ENCODE results near the gene AP4M1. TPM values are rescaled to one million over a fixed set of nuclear protein-coding genes. Genes with fewer than 3 reads are reported as not detected.

The AP4M1 gene
- total RNA-seq, 1 donor from 2014 or later, result 15.5 TPM

DNA sequence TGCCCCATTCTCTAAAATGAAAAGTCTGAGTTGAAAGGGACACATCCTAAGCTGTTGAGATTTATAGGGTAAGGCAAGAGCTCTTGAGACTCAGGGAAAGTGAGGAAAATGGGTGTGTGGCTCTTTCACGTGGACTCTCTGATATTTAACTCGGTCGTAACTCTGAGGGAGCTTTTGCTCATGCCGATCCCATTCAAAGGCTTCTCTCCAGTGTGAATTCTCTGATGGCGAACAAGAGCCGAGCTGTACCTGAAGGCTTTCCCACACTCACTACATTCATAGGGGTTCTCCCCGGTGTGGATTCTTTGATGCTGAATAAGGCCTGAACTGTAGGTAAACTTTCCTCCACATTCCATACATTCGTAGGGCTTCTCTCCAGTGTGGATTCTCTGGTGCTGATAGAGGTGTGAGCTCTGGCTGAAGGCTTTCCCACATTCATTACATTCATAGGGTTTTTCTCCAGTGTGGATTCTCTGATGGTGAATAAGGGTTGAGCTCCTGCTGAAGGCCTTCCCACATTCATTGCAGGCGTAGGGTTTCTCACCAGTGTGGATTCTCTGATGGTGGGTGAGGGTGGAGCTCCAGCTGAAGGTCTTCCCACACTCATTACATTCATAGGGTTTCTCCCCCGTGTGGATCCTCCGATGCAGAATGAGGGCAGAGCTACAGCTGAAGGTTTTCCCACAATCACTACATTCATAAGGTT, 30.3 kb upstream of the AP4M1 start:
- TF ChIP-seq, protein P1, sequence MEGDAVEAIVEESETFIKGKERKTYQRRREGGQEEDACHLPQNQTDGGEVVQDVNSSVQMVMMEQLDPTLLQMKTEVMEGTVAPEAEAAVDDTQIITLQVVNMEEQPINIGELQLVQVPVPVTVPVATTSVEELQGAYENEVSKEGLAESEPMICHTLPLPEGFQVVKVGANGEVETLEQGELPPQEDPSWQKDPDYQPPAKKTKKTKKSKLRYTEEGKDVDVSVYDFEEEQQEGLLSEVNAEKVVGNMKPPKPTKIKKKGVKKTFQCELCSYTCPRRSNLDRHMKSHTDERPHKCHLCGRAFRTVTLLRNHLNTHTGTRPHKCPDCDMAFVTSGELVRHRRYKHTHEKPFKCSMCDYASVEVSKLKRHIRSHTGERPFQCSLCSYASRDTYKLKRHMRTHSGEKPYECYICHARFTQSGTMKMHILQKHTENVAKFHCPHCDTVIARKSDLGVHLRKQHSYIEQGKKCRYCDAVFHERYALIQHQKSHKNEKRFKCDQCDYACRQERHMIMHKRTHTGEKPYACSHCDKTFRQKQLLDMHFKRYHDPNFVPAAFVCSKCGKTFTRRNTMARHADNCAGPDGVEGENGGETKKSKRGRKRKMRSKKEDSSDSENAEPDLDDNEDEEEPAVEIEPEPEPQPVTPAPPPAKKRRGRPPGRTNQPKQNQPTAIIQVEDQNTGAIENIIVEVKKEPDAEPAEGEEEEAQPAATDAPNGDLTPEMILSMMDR (IDR thresholded peaks at IDR 0.05; ENCODE audit: insufficient read depth, low read depth, low read length), result no peak
- no peak for TF ChIP-seq EZH2 (IDR thresholded peaks at IDR 0.05; ENCODE audit: insufficient read depth, low read length)
- peaks cover 51% of the 10 kb centered on the region for H3K9me3 ChIP-seq (ENCODE audit: insufficient read depth, low read depth, low read length)
- Mint-ChIP-seq H3K27me3 (ENCODE audit: low read depth, unreplicated experiment) (no peaks in the 10 kb centered on the region), H3K36me3 (ENCODE audit: low read depth, unreplicated experiment) (peaks cover 59% of the 10 kb centered on the region), H3K4me1 (ENCODE audit: low read depth, unreplicated experiment) (no peaks in the 10 kb centered on the region), H3K4me3 (ENCODE audit: unreplicated experiment) (no peak overlapping the region), H3K9me3 (ENCODE audit: unreplicated experiment) (peaks cover 41% of the 10 kb centered on the region), H3K27ac (ENCODE audit: unreplicated experiment) (no peak overlapping the region)
- H2AFZ ChIP-seq (ENCODE audit: low read depth, low read length), result no peak overlapping the region
- peaks cover 65% of the 10 kb centered on the region for H3K36me3 ChIP-seq (ENCODE audit: insufficient read depth, low read length)
- FAIRE-seq (no peak), DNase-seq (ENCODE audit: low read depth) (no peak)
- no peak overlapping the region for H3K4me2 ChIP-seq (ENCODE audit: low read length)
- peaks cover 31% of the 10 kb centered on the region for H3K79me2 ChIP-seq (ENCODE audit: insufficient read depth, low read length)
- H3K4me1 ChIP-seq (ENCODE audit: insufficient read depth, low read length), result no peaks in the 10 kb centered on the region
- peaks cover 22% of the 10 kb centered on the region for H4K20me1 ChIP-seq (ENCODE audit: insufficient read depth, low read length)
- no peak overlapping the region for H3K9ac ChIP-seq (ENCODE audit: low read length)
- H3K27ac ChIP-seq (ENCODE audit: low read depth, low read length), result no peak overlapping the region
- H3K27me3 ChIP-seq (ENCODE audit: insufficient read depth, low read length), result no peaks in the 10 kb centered on the region
- H3K4me3 ChIP-seq (ENCODE audit: insufficient read depth, low read depth, low read length), result peak overlapping the region; percentile 3

DNA sequence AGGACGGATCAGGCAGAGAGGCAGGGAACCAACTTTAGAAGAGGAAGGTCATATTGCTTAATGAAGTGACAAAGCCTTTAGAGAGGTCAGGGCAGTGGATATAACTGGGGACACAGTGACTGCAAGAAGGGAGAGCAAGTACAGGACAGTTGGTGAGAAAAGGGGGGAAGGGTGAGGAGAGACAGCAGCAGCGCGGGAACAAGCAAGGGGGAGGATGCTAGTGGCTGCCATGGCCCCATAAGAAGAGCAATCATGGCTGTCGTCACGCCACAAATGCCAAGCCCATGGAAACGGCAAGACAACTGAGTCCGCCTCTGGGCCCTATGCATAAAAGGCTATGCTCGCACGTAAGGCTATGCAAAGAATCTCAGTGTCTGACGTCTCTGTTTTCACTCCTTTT, 29.0 kb upstream of the AP4M1 start:
- Histone ChIP-seq H4K20me1 (ENCODE audit: insufficient read depth, low read length) (peaks cover 32% of the 10 kb centered on the region), H3K4me3 (ENCODE audit: insufficient read depth, low read depth, low read length) (no peak overlapping the region), H3K36me3 (ENCODE audit: insufficient read depth, low read length) (peaks cover 76% of the 10 kb centered on the region), H3K9ac (ENCODE audit: low read length) (no peak overlapping the region), H2AFZ (ENCODE audit: low read depth, low read length) (no peak overlapping the region), H3K4me2 (ENCODE audit: low read length) (no peak overlapping the region), H3K27ac (ENCODE audit: low read depth, low read length) (no peak overlapping the region), H3K79me2 (ENCODE audit: insufficient read depth, low read length) (peaks cover 44% of the 10 kb centered on the region), H3K4me1 (ENCODE audit: insufficient read depth, low read length) (no peaks in the 10 kb centered on the region), H3K9me3 (ENCODE audit: insufficient read depth, low read depth, low read length) (peaks cover 54% of the 10 kb centered on the region), H3K27me3 (ENCODE audit: insufficient read depth, low read length) (no peaks in the 10 kb centered on the region)
- peaks cover 41% of the 10 kb centered on the region for H3K9me3 Mint-ChIP-seq (ENCODE audit: unreplicated experiment)
- H3K4me1 Mint-ChIP-seq (ENCODE audit: low read depth, unreplicated experiment), result peaks cover 4% of the 10 kb centered on the region
- peaks cover 68% of the 10 kb centered on the region for H3K36me3 Mint-ChIP-seq (ENCODE audit: low read depth, unreplicated experiment)
- no peak for TF ChIP-seq EZH2 (IDR thresholded peaks at IDR 0.05; ENCODE audit: insufficient read depth, low read length)
- TF ChIP-seq, protein P1 (IDR thresholded peaks at IDR 0.05; ENCODE audit: insufficient read depth, low read depth, low read length), result no peak
- DNase-seq (ENCODE audit: low read depth) (no peak), FAIRE-seq (no peak)
- H3K27ac Mint-ChIP-seq (ENCODE audit: unreplicated experiment), result no peak overlapping the region
- no peaks in the 10 kb centered on the region for H3K27me3 Mint-ChIP-seq (ENCODE audit: low read depth, unreplicated experiment)
- H3K4me3 Mint-ChIP-seq (ENCODE audit: unreplicated experiment), result no peak overlapping the region

DNA sequence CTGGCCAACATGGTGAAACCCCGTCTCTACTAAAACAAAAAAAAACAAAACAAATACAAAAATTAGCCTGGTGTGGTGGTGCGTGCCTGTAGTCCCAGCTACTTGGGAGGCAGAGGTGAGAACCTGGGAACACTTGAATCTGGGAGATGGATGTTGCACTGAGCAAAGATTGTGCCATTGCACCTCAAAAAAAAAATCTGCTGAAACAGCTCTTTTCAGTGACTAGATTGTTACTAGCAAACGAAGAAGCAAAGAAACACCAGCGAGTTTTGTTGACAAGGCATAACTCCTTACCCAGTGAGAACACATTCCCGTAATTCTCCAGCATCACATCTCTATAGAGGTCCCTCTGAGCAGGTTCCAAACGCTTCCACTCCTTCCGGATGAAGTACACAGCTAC, 26.6 kb upstream of the AP4M1 start:
- H3K27me3 Mint-ChIP-seq (ENCODE audit: low read depth, unreplicated experiment), result no peaks in the 10 kb centered on the region
- H3K36me3 Mint-ChIP-seq (ENCODE audit: low read depth, unreplicated experiment), result peaks cover 64% of the 10 kb centered on the region
- H2AFZ ChIP-seq (ENCODE audit: low read depth, low read length), result no peak overlapping the region
- DNase-seq (ENCODE audit: low read depth) (no peak), FAIRE-seq (no peak)
- H3K4me1 Mint-ChIP-seq (ENCODE audit: low read depth, unreplicated experiment), result peaks cover 16% of the 10 kb centered on the region
- H3K9me3 Mint-ChIP-seq (ENCODE audit: unreplicated experiment), result peaks cover 38% of the 10 kb centered on the region
- H3K27ac ChIP-seq (ENCODE audit: low read depth, low read length), result no peak overlapping the region
- H3K9me3 ChIP-seq (ENCODE audit: insufficient read depth, low read depth, low read length), result peaks cover 46% of the 10 kb centered on the region
- peaks cover 81% of the 10 kb centered on the region for H3K36me3 ChIP-seq (ENCODE audit: insufficient read depth, low read length)
- no peak overlapping the region for H3K27ac Mint-ChIP-seq (ENCODE audit: unreplicated experiment)
- H3K4me1 ChIP-seq (ENCODE audit: insufficient read depth, low read length), result peaks cover 7% of the 10 kb centered on the region
- H3K4me3 Mint-ChIP-seq (ENCODE audit: unreplicated experiment), result no peak overlapping the region
- no peak overlapping the region for H3K4me3 ChIP-seq (ENCODE audit: insufficient read depth, low read depth, low read length)
- peaks cover 66% of the 10 kb centered on the region for H3K79me2 ChIP-seq (ENCODE audit: insufficient read depth, low read length)
- peaks cover 50% of the 10 kb centered on the region for H4K20me1 ChIP-seq (ENCODE audit: insufficient read depth, low read length)
- H3K4me2 ChIP-seq (ENCODE audit: low read length), result no peak overlapping the region
- TF ChIP-seq EZH2 (IDR thresholded peaks at IDR 0.05; ENCODE audit: insufficient read depth, low read length), result no peak
- TF ChIP-seq, protein P1 (IDR thresholded peaks at IDR 0.05; ENCODE audit: insufficient read depth, low read depth, low read length), result no peak
- no peak overlapping the region for H3K9ac ChIP-seq (ENCODE audit: low read length)
- H3K27me3 ChIP-seq (ENCODE audit: insufficient read depth, low read length), result no peaks in the 10 kb centered on the region

Measured in astrocyte (in vitro differentiated cells and primary cell).